OCI-LY7 (cell line): ENCODE results near the gene LRRFIP1.

ENCODE experiments used
- CTCF ChIP-seq: fragments of 200-600 bp; sonication (generic); conservative IDR thresholded peaks from 2 replicates; pipeline ENCODE4 v1.5.1; 2014; ENCODE audit warnings: mild to moderate bottlenecking, antibody characterized with exemption, low read length, moderate library complexity, mixed read lengths
- EZH2phosphoT487 ChIP-seq: fragments of 200-600 bp; sonication (generic); IDR thresholded peaks from 2 replicates; pipeline ENCODE4 v1.6.1; 2018; ENCODE audit warnings: low read depth, borderline replicate concordance, mild to moderate bottlenecking, mixed run types, antibody characterized with exemption, low read length, moderate library complexity, mixed read lengths

GRCh38 chr2:237661270-237661669 lies 33.9 kb downstream of the LRRFIP1 start:
- TF ChIP-seq CTCF (no peak), EZH2phosphoT487 (no peak)
